A549 treated with DMSO at 1 μM for 4 hours (cell line): Measurements from ENCODE around the gene PRG2. TPM values are rescaled to one million over a fixed set of nuclear protein-coding genes. Genes with fewer than 3 reads are reported as not detected.

ENCODE experiments used
- total RNA-seq: library from RNA; stranded (reverse); fragments of 200-300 nt; extraction: Qiagen RNA extraction; gene quantifications from 5 replicates; pipeline ENCODE4 v1.2.3, GENCODE V29; 2022; ENCODE audit warnings: low read depth

The PRG2 gene, protein sequence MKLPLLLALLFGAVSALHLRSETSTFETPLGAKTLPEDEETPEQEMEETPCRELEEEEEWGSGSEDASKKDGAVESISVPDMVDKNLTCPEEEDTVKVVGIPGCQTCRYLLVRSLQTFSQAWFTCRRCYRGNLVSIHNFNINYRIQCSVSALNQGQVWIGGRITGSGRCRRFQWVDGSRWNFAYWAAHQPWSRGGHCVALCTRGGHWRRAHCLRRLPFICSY
- not detected in 5 replicates for total RNA-seq

DNA sequence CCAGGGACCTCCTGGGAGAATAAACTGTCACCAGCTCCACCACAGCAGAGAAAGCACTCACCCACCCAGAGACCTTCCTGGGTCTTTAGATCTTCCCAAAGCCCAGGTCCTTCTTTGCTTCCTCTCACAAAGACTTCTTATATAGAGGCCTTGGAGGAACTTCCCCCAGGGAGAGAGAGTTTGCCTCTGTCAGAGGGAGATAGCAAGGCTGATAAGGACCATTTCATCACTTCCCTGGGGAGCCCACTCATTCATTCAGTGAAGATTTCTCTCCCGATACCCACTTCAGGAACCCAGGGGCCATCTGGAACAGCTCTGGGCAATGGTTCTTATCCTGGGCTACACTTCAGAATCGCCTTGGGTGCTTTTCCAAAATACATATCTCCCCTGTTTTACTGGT, at the start of gene PRG2:
Gene PRG2 (minus strand): TSS at position 116 of the 400 bp plus-strand sequence. CDS start 706 bp downstream, outside the sequence.

DNA sequence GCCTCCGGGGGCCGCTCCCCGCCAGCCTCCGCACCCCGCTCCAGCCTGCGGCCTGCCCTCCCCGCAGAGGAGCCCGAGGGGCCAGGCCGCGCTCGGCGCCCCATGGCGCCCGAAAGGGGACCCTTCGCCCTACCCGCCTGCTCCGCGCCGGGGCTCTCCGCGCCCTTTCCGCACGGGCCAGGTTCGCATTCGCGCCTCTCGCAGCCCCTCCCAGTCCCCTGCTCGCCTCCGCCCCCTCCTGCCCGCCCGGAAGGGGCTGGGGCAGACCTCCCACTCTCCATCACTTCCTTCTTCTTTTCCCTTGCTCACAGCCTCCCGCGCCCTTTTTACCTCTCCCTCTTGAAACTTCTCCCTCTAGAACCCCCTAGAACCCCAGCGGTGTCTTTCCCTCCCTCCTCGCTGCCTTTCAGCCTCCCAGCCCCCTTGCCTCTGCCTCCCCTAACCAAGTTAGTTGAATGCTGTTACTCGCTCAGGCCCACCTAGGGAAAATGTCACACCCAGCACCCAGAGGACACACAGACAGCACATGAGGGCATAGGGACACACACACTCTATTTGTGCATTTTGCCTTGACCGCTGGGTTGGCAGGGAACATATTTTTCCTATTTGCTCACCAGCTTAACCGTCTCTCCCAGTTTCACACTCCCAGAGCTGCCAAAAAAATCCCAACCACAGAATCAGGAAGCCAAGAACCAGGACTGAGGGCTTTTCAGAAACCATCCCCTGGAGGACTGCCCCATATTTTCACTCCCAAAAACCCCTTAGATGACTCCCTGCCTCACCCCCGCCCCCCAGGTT, 36.7 kb upstream of the PRG2 start, which contains the start of gene SLC43A3:
Gene SLC43A3 (minus strand): TSS at position 193 of the 798 bp plus-strand sequence. CDS start 949 bp downstream, outside the sequence.

DNA sequence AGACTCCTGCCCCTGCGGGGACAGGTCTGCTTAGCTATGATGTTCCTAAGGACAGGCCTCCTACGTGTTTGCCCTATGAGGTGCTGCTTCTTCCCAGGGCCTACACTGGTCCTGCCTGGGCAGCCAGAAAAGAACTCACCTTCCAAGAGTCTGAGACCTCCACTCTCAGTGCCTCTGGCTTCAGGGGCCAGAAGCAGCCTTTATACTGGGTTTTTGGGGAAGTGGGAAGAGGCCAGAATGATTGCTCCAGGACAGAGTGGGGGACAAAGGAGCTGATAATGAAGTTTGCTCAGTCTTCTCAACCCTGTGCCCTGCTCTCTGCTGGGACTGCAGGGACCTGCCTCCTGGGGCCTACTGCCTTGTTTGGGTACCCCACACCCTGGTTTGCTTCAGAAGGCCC, 9.5 kb downstream of the PRG2 start, which contains the start of gene PRG3:
Gene PRG3 (minus strand): TSS at position 176 of the 400 bp plus-strand sequence. CDS start 442 bp downstream, outside the sequence.

DNA sequence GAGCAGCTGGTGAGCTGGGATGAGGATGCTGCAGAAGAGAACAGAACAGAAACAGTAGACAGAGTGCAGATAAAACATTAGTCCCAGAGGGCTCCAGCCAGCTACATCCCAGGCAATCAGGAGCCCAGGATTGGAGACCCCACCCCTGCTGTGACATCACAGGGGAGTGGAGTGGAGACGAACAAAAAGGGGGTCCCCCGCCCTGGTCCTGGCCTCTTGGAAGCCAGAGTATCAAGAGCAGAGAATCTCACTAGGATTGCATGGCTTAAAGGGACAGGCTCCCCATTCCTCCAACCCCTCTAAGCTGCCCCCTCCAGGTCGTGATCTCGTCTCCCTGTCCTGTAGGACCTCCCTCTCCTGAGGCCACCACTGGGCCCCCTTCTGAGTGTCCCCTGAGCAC, 52.3 kb downstream of the PRG2 start, which contains the start of gene P2RX3:
Gene P2RX3 (plus strand): TSS at position 211 of the 400 bp plus-strand sequence. CDS start 199 bp downstream, outside the sequence.

Other genes starting within 250 kb of the PRG2 start
- gene LRRC55, start 208.7 kb downstream of the PRG2 start, total RNA-seq = 0.02 TPM in 1 of 5 replicates, not detected in the others
- 0.06 to 0.20 TPM (median 0.11 TPM) in 5 replicates for gene APLNR, start 153.4 kb downstream of the PRG2 start, total RNA-seq
- gene TNKS1BP1, start 65.7 kb downstream of the PRG2 start, total RNA-seq = 76.9 to 95.8 TPM (median 85.7 TPM) in 5 replicates
- gene SSRP1, start 54.8 kb downstream of the PRG2 start, total RNA-seq = 227 to 261 TPM (median 240 TPM) in 5 replicates
- gene P2RX3, start 52.3 kb downstream of the PRG2 start, total RNA-seq = 0.09 to 0.40 TPM (median 0.21 TPM) in 5 replicates
- not detected in 5 replicates for gene PRG3, start 9.5 kb downstream of the PRG2 start, total RNA-seq
- gene SLC43A3, start 36.5 kb upstream of the PRG2 start, total RNA-seq = 0.44 to 0.86 TPM (median 0.61 TPM) in 5 replicates
- 75.3 to 131 TPM (median 110 TPM) in 5 replicates for gene RTN4RL2, start 69.9 kb upstream of the PRG2 start, total RNA-seq
- 2.6 to 3.9 TPM (median 3.3 TPM) in 5 replicates for gene SLC43A1, start 125.1 kb upstream of the PRG2 start, total RNA-seq
- 154 to 181 TPM (median 169 TPM) in 5 replicates for gene TIMM10, start 140.1 kb upstream of the PRG2 start, total RNA-seq
- gene SMTNL1, start 146.9 kb upstream of the PRG2 start, total RNA-seq = not detected in 5 replicates
- gene UBE2L6, start 177.0 kb upstream of the PRG2 start, total RNA-seq = 25.8 to 32.3 TPM (median 27.7 TPM) in 5 replicates
- gene SERPING1, start 207.0 kb upstream of the PRG2 start, total RNA-seq = 0.29 to 0.55 TPM (median 0.46 TPM) in 5 replicates